Esophagus (tissue), 2 donors: ENCODE data around the gene ZNF474. TPM values are rescaled to one million over a fixed set of nuclear protein-coding genes. Genes with fewer than 3 reads are reported as not detected.

Experiments
- H3K27ac ChIP-seq, 2 donors: one replicate each; pipeline ENCODE4 v1.5.1; 2013; ENCODE audit warnings: low read depth in 2 of 2, mild to moderate bottlenecking in 2 of 2, inconsistent platforms in 1 of 2, low read length in 1 of 2, moderate library complexity in 1 of 2
- H3K27me3 ChIP-seq, 2 donors: one replicate each; pipeline ENCODE4 v1.6.1; 2013; ENCODE audit warnings: low read length in 2 of 2, control low read depth in 1 of 2, mild to moderate bottlenecking in 1 of 2; ENCODE audit not compliant: insufficient read depth in 2 of 2, control insufficient read depth in 1 of 2
- H3K36me3 ChIP-seq, 2 donors: one replicate each; pipeline ENCODE4 v1.6.1; 2013; ENCODE audit warnings: low read length in 1 of 2; ENCODE audit not compliant: control insufficient read depth in 2 of 2, insufficient read depth in 2 of 2
- H3K4me1 ChIP-seq, 2 donors: one replicate each; pipeline ENCODE4 v1.6.1; 2013; ENCODE audit warnings: low read length in 1 of 2; ENCODE audit not compliant: control insufficient read depth in 2 of 2, insufficient read depth in 2 of 2
- H3K4me3 ChIP-seq, 2 donors: one replicate each; pipeline ENCODE4 v1.5.1; 2013; ENCODE audit warnings: low read length in 2 of 2, mild to moderate bottlenecking in 2 of 2, low read depth in 1 of 2, moderate library complexity in 1 of 2
- H3K9me3 ChIP-seq, 2 donors: one replicate each; pipeline ENCODE4 v1.6.1; 2013; ENCODE audit warnings: mild to moderate bottlenecking in 2 of 2, low read depth in 1 of 2, low read length in 1 of 2, moderate library complexity in 1 of 2; ENCODE audit not compliant: control insufficient read depth in 2 of 2, insufficient read depth in 1 of 2
- WGBS, 2 donors: extraction: QIAGEN DNeasy Blood & Tissue Kit; methylation state at CpG; one replicate each; pipeline ENCODE4 v1.1.7; 2013; 5-methylcytosine and 5-hydroxymethylcytosine counted together
- polyA plus RNA-seq, 2 donors: library from polyadenylated mRNA; stranded (reverse); fragments of 200-250 nt; gene quantifications; one replicate each; pipeline ENCODE4 v1.2.3, GENCODE V29; 2013
- donor health status: healthy with polysubstance abuse.
- donor health status: Bipolar disorder and iron deficiency.

ZNF474 gene
- polyA plus RNA-seq, 2 donors = 0.04 to 0.06 TPM

- Histone ChIP-seq H3K9me3 (no peaks in the 10 kb centered on the region), H3K27ac (no peak overlapping the region), H3K4me1 (no peaks in the 10 kb centered on the region), H3K4me3 (no peak overlapping the region), H3K36me3 (no peaks in the 10 kb centered on the region), H3K27me3 (no peaks in the 10 kb centered on the region)
- 45 to 59% methylated on average over 4 of the region's 4 CpGs for WGBS, 2 donors
These were observed 20.2 kb downstream of the ZNF474 start for GRCh38 chr5:122149321-122150090.

GRCh38 chr5:122150215-122150614 is 20.9 kb downstream of the ZNF474 start:
- H3K4me1 ChIP-seq = no peaks in the 10 kb centered on the region
- no peak overlapping the region for H3K27ac ChIP-seq
- H3K9me3 ChIP-seq = no peaks in the 10 kb centered on the region
- no peaks in the 10 kb centered on the region for H3K27me3 ChIP-seq
- WGBS, 2 donors = 43 to 54% methylated on average over 2 of the region's 2 CpGs
- H3K4me3 ChIP-seq = no peak overlapping the region
- H3K36me3 ChIP-seq = no peaks in the 10 kb centered on the region

GRCh38 chr5:122151640-122152039 is 22.3 kb downstream of the ZNF474 start:
- no peaks in the 10 kb centered on the region for H3K4me1 ChIP-seq
- no peaks in the 10 kb centered on the region for H3K36me3 ChIP-seq
- H3K27ac ChIP-seq = no peak overlapping the region
- no peak overlapping the region for H3K4me3 ChIP-seq
- no peaks in the 10 kb centered on the region for H3K27me3 ChIP-seq
- no peaks in the 10 kb centered on the region for H3K9me3 ChIP-seq
- WGBS, 2 donors = 43 to 58% methylated on average over 4 of the region's 4 CpGs

GRCh38 chr5:122152266-122152900 is 23.0 kb downstream of the ZNF474 start:
- Histone ChIP-seq H3K9me3 (no peaks in the 10 kb centered on the region), H3K36me3 (no peaks in the 10 kb centered on the region), H3K4me3 (no peak overlapping the region), H3K27me3 (no peaks in the 10 kb centered on the region), H3K4me1 (no peaks in the 10 kb centered on the region), H3K27ac (no peak overlapping the region)
- 84 to 88% methylated on average over 10 of the region's 10 CpGs for WGBS, 2 donors

- H3K4me1 ChIP-seq = no peaks in the 10 kb centered on the region
- 28 to 46% methylated on average over 2 of the region's 2 CpGs for WGBS, 2 donors
- H3K36me3 ChIP-seq = no peaks in the 10 kb centered on the region
- H3K4me3 ChIP-seq = no peak overlapping the region
- H3K27ac ChIP-seq = peak overlapping the region in 1 of 2 donors; percentile 1
- H3K9me3 ChIP-seq = no peaks in the 10 kb centered on the region
- no peaks in the 10 kb centered on the region for H3K27me3 ChIP-seq
These were observed 23.9 kb downstream of the ZNF474 start for GRCh38 chr5:122153230-122153629.

GRCh38 chr5:122153774-122154173 is 24.4 kb downstream of the ZNF474 start:
- no peak overlapping the region for H3K27ac ChIP-seq
- no peaks in the 10 kb centered on the region for H3K4me1 ChIP-seq
- H3K27me3 ChIP-seq = no peaks in the 10 kb centered on the region
- H3K4me3 ChIP-seq = no peak overlapping the region
- H3K9me3 ChIP-seq = no peaks in the 10 kb centered on the region
- WGBS, 2 donors = 65 to 66% methylated on average over 4 of the region's 4 CpGs
- no peaks in the 10 kb centered on the region for H3K36me3 ChIP-seq

GRCh38 chr5:122154491-122154890 is 25.1 kb downstream of the ZNF474 start:
- Histone ChIP-seq H3K27ac (no peak overlapping the region), H3K4me3 (no peak overlapping the region), H3K4me1 (no peaks in the 10 kb centered on the region), H3K36me3 (no peaks in the 10 kb centered on the region), H3K9me3 (no peaks in the 10 kb centered on the region), H3K27me3 (no peaks in the 10 kb centered on the region)
- 83 to 90% methylated on average over 5 of the region's 5 CpGs for WGBS, 2 donors

GRCh38 chr5:122154910-122155309 is 25.6 kb downstream of the ZNF474 start:
- no peaks in the 10 kb centered on the region for H3K9me3 ChIP-seq
- H3K27me3 ChIP-seq = no peaks in the 10 kb centered on the region
- H3K4me1 ChIP-seq = no peaks in the 10 kb centered on the region
- no peaks in the 10 kb centered on the region for H3K36me3 ChIP-seq
- no peak overlapping the region for H3K27ac ChIP-seq
- WGBS, 2 donors = 78 to 82% methylated on average over 7 of the region's 7 CpGs
- no peak overlapping the region for H3K4me3 ChIP-seq

- no peaks in the 10 kb centered on the region for H3K9me3 ChIP-seq
- no peaks in the 10 kb centered on the region for H3K27me3 ChIP-seq
- no peaks in the 10 kb centered on the region for H3K36me3 ChIP-seq
- no peak overlapping the region for H3K4me3 ChIP-seq
- H3K4me1 ChIP-seq = no peaks in the 10 kb centered on the region
- WGBS, 2 donors = 78 to 84% methylated on average over 3 of the region's 3 CpGs
- H3K27ac ChIP-seq = no peak overlapping the region
These were observed 26.2 kb downstream of the ZNF474 start for GRCh38 chr5:122155546-122155945.
